NOMO-1 treated with DMSO at 0.1 percent for 48 hours (cell line): ENCODE data around the gene NALF2.

Experiments used
- DNase-seq: peaks from one replicate; lab custom pipeline; 2025; ENCODE audit not compliant: unreplicated experiment; lab: John Stamatoyannopoulos, UW

The NALF2 gene

GRCh38 chrX:69503782-69504625 is at the start of gene NALF2:
Gene NALF2, plus strand, starts transcription at chrX:69504326. Its CDS starts 957 bp downstream, at chrX:69505283.
- no peak for DNase-seq

- DNase-seq, result no peak
Observed at GRCh38 chrX:69457756-69458155, 46.4 kb upstream of the NALF2 start.

GRCh38 chrX:69466546-69466945 is 37.6 kb upstream of the NALF2 start:
- no peak for DNase-seq

GRCh38 chrX:69469975-69470374 is 34.2 kb upstream of the NALF2 start:
- DNase-seq, result no peak

- DNase-seq, result no peak
Observed at GRCh38 chrX:69489625-69490024, 14.5 kb upstream of the NALF2 start.

- peak; percentile 1 for DNase-seq
Observed at GRCh38 chrX:69493193-69493592, 10.9 kb upstream of the NALF2 start.

- no peak for DNase-seq
Observed at GRCh38 chrX:69493766-69494165, 10.4 kb upstream of the NALF2 start.

- no peak for DNase-seq
Observed at GRCh38 chrX:69496183-69496582, 7.9 kb upstream of the NALF2 start.

- no peak for DNase-seq
Observed at GRCh38 chrX:69501429-69501828, 2.7 kb upstream of the NALF2 start.

- DNase-seq, result no peak
Observed at GRCh38 chrX:69503228-69503781, 821 bp upstream of the NALF2 start.

GRCh38 chrX:69504626-69505612 is 793 bp downstream of the NALF2 start:
- DNase-seq, result no peak

- no peak for DNase-seq
Observed at GRCh38 chrX:69505772-69506616, 1.9 kb downstream of the NALF2 start.

- DNase-seq, result no peak
Observed at GRCh38 chrX:69506617-69507499, 2.7 kb downstream of the NALF2 start.

- no peak for DNase-seq
Observed at GRCh38 chrX:69507500-69507789, 3.3 kb downstream of the NALF2 start.

- no peak for DNase-seq
Observed at GRCh38 chrX:69508610-69509009, 4.5 kb downstream of the NALF2 start.

- no peak for DNase-seq
Observed at GRCh38 chrX:69510137-69510715, 6.1 kb downstream of the NALF2 start.

GRCh38 chrX:69510914-69511513 is 6.9 kb downstream of the NALF2 start:
- DNase-seq, result no peak

GRCh38 chrX:69522052-69522451 is 17.9 kb downstream of the NALF2 start:
- DNase-seq, result no peak

- no peak for DNase-seq
Observed at GRCh38 chrX:69523314-69523713, 19.2 kb downstream of the NALF2 start.
